ENCODE data around the gene USP37.
"Not testable (repeated sequence)": the region's sequence is repeated elsewhere in the genome, so short reads cannot be mapped to it uniquely, and the experiment has no call there.

Gene USP37

DNA sequence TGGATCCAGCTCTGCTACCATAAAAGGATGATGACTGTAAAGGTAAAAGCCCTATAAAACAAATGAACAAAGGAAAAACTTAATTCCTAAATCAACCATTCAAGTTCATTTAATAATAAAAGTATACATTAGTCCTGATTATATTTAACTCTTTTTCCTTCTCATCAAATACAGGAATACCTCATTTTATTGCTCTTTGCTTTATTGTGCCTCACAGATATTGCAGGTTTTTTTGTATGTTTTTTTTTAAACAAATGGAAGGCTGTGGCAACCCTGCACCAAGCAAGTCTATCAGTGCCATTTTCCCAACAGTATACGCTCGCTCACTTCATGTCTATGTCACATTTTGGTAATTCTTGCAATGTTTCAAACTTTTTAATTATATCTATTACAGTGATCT lies 38.2 kb downstream of the USP37 start:
- TF ChIP-seq, protein P1, sequence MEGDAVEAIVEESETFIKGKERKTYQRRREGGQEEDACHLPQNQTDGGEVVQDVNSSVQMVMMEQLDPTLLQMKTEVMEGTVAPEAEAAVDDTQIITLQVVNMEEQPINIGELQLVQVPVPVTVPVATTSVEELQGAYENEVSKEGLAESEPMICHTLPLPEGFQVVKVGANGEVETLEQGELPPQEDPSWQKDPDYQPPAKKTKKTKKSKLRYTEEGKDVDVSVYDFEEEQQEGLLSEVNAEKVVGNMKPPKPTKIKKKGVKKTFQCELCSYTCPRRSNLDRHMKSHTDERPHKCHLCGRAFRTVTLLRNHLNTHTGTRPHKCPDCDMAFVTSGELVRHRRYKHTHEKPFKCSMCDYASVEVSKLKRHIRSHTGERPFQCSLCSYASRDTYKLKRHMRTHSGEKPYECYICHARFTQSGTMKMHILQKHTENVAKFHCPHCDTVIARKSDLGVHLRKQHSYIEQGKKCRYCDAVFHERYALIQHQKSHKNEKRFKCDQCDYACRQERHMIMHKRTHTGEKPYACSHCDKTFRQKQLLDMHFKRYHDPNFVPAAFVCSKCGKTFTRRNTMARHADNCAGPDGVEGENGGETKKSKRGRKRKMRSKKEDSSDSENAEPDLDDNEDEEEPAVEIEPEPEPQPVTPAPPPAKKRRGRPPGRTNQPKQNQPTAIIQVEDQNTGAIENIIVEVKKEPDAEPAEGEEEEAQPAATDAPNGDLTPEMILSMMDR (IDR thresholded peaks at IDR 0.05), result no peak
- Histone ChIP-seq H3K4me3 (no peak overlapping the region), H3K27ac (no peak overlapping the region)
- DNase-seq (ENCODE audit: low spot score), result no peak

DNA sequence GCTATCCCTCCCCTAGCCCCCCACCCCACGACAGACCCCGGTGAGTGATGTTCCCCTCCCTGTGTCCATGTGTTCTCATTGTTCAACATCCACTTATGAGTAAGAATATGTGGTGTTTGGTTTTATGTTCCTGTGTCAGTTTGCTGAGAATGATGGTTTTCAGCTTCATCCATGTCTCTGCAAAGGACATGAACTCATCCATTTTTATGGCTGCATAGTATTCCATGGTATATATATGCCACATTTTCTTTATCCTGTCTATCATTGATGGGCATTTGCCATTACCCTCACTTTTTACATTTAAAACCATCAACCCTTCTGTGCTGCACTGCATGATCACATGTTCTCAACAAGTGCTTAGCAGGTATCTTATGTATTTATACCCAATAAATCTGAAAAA lies 39.7 kb downstream of the USP37 start:
- not testable (repeated sequence) for DNase-seq (ENCODE audit: low spot score); H3K4me3 ChIP-seq; H3K27ac ChIP-seq

DNA sequence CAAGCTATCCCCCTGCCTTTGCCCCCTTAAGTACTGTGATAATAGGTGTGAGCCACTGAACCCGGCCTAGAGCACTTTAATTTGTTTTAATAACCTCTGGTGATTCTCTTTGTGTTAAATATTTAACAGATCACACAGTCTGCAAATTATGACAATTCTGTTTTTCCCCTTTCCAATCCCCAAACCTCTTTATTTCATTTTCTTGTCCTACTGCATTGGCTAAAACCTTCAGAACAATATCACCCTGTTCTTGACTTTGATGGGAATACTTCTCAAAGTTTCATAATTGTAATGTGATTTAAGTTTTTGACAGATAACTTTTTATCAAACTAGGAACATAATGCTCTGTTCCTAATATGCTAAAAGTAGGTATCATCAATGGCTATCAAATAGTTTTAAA lies 44.5 kb downstream of the USP37 start:
- DNase-seq (ENCODE audit: low spot score), result no peak
- Histone ChIP-seq H3K4me3 (no peak overlapping the region), H3K27ac (no peak overlapping the region)
- TF ChIP-seq, protein P1 (IDR thresholded peaks at IDR 0.05), result no peak

DNA sequence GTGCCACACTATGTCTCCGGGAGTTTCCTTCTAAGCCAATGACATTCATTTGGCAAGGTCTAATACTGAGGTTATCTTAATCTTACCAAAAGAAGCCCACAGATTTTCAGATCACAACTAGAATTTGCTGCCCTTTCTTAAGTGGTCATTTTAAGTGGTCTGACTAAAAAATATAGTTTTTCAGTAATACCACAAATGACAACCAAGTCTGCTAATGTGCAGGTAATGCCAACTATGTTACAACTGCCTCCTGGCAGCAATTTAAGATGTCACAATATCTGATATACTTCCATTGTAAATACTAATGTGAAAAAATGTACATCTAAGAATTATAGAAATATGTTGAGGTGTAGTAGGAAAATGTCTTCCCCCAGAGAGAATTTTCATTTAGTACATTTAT lies 49.3 kb downstream of the USP37 start:
- no peak for DNase-seq (ENCODE audit: low spot score)
- Histone ChIP-seq H3K4me3 (no peak overlapping the region), H3K27ac (no peak overlapping the region)
- TF ChIP-seq, protein P1 (IDR thresholded peaks at IDR 0.05), result no peak

DNA sequence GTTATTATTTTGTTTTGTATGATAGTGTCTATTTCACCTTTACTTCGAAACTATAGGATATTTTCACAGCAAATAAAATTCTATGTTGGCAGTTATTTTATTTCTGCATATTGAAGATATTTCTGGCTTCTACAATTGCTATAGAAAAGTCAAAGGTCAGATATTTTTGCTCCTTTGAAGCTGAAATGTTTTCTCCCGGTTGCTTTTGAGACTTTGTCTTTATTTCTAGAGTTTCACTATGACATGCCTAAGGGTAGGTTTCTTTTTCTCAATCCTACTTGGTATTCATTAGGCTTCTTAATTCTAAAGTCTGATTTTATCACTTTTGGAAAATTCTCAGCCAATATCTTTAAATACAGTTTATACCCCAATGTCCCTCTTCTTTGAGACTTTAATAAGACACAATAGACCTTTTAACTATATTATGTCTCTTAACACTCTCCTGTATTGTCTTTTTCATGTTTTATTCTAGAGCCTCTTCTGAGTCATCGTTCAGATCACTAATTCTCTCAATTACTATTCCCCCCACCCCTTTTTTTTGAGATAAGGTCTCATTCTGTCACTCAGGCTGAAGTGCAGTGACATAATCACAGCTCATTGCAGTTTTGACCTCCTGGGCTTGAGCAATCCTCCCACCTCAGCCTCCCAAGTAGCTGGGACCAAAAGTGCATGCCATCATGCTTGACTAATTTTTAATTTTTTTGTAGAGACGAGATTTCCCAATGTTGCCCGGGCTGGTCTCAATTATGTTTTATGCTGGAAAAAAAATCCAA lies 50.5 kb downstream of the USP37 start:
- DNase-seq (ENCODE audit: low spot score), result no peak
- TF ChIP-seq, protein P1 (IDR thresholded peaks at IDR 0.05), result no peak
- H3K4me3 ChIP-seq, result no peak overlapping the region
- H3K27ac ChIP-seq, result no peak overlapping the region

DNA sequence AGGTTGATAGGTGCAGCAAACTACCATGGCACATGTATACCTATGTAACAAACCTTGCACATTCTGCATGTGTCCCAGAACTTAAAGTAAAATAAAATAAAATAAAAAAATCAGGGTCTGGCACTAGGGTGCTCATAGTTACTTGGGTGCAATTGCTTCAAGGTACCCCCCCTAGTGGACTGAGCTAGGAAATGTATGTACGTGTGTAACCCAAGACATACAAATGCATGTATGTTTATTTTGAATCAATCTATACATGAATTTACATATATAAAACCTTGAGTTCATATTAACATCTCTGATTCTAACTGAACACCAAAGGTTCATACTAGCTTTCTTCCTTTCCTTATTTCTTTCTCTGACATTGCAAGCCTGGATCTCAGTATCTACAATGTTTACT lies 51.5 kb downstream of the USP37 start:
- Histone ChIP-seq H3K4me3 (no peak overlapping the region), H3K27ac (no peak overlapping the region)
- TF ChIP-seq, protein P1 (IDR thresholded peaks at IDR 0.05), result no peak
- DNase-seq (ENCODE audit: low spot score), result no peak

DNA sequence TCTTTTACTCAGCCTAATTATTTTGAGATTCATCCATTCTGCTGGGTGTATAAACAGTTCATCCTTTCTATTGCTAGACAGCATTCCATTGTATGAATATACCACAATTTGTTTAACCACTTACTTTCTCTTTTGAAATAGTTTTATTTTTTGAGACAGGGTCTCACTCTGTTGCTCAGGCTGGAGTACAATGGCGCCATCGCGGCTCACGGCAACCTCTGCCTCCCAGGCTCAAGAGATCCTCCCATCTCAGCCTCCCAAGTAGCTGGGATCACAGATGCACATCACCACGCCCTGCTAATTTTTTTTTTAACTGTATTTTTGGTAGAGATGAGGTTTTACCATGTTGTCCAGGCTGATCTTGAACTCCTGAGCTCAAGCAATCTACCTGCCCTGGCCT lies 54.5 kb downstream of the USP37 start:
- TF ChIP-seq, protein P1 (IDR thresholded peaks at IDR 0.05), result no peak
- Histone ChIP-seq H3K4me3 (no peak overlapping the region), H3K27ac (no peak overlapping the region)
- no peak for DNase-seq (ENCODE audit: low spot score)

Measured in coronary artery (tissue), 2 donors.